Kidney epithelial cell (primary cell): ENCODE measurements around the gene ARCN1. TPM values are rescaled to one million over a fixed set of nuclear protein-coding genes. Genes with fewer than 3 reads are reported as not detected.

ENCODE experiments used
- DNase-seq: peaks from one replicate; pipeline ENCODE4 v3.0.0-alpha.2; 2010; ENCODE audit warnings: low read depth
- H3K27me3 ChIP-seq: 2 replicates; pipeline ENCODE4 v1.6.0; 2011; ENCODE audit warnings: low read length; ENCODE audit not compliant: control insufficient read depth, insufficient read depth
- H3K36me3 ChIP-seq: 2 replicates; pipeline ENCODE4 v1.5.1; 2011; ENCODE audit warnings: low read length; ENCODE audit not compliant: control insufficient read depth, insufficient read depth
- H3K4me3 ChIP-seq: 2 replicates; pipeline ENCODE4 v1.5.1; 2011; ENCODE audit warnings: low read depth, mild to moderate bottlenecking, control low read depth, low read length
- total RNA-seq: library from RNA; depleted of rRNA; stranded (reverse); fragments of >200 nt; gene quantifications from 2 replicates; pipeline ENCODE4 v1.2.3, GENCODE V29; 2015
- TF ChIP-seq, protein P1 (sequence below): IDR thresholded peaks from 2 replicates; pipeline ENCODE4 v1.5.1; 2011; ENCODE audit warnings: mild to moderate bottlenecking, moderate library complexity, low read length, control low read depth, inconsistent platforms; ENCODE audit not compliant: insufficient read depth, poor library complexity, severe bottlenecking

The ARCN1 gene
- total RNA-seq, 1 donor from 2014 or later, result 122 TPM

DNA sequence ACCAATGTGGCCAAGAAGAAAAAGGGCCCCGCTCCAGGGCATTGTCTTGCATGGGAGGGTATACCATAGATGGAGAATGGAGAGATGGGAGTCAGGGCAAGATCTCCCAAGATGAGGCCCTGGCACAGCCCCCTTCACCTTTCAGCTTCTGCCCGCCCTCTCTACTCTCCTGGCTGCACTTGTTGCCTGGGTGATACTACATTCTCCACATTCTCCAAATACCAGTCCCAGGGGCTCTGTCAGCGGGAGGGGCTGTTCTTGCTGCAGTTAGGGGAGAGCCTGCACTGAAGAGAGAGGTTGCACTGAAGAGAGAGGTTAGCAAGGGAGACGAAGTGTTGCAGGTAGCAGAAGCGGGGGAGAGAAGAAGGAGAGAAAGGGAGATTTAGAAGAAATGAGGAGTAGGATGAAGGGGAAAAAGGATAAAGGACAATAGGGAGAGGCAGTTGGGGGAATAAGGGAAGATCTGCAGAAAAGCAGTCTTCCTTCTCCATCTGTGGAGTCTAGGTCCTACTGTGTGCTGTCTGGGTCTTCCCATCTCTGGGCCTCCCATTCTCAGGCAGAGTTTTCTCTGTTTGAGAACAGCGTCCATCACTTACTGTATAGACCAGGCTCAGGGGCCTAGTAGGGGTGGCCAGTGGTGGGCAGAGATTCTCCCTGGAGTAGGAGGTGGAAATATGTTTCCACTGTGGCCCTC, 43.2 kb downstream of the ARCN1 start:
- TF ChIP-seq, protein P1, sequence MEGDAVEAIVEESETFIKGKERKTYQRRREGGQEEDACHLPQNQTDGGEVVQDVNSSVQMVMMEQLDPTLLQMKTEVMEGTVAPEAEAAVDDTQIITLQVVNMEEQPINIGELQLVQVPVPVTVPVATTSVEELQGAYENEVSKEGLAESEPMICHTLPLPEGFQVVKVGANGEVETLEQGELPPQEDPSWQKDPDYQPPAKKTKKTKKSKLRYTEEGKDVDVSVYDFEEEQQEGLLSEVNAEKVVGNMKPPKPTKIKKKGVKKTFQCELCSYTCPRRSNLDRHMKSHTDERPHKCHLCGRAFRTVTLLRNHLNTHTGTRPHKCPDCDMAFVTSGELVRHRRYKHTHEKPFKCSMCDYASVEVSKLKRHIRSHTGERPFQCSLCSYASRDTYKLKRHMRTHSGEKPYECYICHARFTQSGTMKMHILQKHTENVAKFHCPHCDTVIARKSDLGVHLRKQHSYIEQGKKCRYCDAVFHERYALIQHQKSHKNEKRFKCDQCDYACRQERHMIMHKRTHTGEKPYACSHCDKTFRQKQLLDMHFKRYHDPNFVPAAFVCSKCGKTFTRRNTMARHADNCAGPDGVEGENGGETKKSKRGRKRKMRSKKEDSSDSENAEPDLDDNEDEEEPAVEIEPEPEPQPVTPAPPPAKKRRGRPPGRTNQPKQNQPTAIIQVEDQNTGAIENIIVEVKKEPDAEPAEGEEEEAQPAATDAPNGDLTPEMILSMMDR, result no peak
- H3K36me3 ChIP-seq, result peaks cover 10% of the 10 kb centered on the region
- H3K4me3 ChIP-seq, result no peak overlapping the region
- H3K27me3 ChIP-seq, result no peaks in the 10 kb centered on the region
- DNase-seq, result no peak

DNA sequence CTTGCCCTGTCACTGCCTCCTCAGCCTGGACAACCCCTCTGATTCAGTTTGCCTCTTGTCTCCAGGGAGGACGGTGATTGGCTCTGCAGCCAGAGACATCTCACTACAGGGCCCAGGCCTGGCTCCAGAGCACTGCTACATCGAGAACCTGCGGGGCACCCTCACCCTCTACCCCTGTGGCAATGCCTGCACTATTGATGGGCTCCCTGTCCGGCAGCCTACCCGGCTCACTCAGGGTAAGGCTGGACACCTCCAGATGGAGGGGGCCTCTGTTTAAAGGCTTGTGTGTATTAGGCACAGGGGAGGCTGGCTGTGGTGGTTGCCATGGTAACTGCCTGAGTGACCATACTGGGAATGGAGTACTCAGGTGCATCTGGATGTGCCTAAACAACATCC, 43.8 kb downstream of the ARCN1 start:
- peaks cover 10% of the 10 kb centered on the region for H3K36me3 ChIP-seq
- no peaks in the 10 kb centered on the region for H3K27me3 ChIP-seq
- H3K4me3 ChIP-seq, result no peak overlapping the region
- TF ChIP-seq, protein P1, result no peak
- no peak for DNase-seq

DNA sequence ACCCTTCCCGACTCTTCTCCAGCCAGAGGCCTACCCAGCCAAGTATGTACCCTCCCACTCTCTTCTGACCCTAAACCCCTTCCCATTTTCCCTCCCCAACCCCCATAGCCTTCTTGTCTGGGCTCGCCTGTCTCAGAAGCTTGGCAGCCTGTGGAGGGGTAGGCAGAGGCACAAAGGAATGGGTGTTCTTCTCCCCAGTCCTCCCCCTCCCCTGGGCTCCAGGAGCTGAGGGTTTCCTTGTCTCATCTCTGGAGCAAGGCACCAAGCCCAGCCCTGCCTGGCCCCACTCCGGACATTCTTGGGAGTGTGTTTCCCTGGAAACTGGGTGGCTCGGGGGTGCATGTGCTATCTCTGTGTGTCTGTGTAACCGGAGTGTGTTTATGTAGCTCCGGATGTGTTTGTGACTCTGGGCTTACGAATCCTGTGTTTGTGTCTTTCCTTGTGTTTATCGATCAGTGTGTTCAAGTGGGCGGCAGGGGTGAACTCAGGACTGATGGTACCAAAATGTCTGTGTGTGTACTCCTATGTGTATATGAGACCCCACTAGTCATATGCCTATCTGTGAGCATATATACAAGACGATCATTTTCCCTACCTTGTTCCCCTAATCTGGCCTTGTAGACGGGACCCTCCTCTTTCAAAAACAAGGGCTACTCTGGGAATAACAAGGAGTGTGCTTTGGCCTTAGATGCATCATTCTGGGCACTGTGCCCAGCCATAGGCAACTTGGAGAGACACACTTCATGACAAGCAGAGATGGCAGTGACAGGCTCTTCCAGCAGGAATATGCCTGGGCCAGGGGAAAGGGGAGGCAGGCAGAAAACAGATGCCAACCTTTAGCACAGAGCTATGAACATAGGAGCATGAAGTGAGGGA, 46.1 kb downstream of the ARCN1 start:
- Histone ChIP-seq H3K27me3 (no peaks in the 10 kb centered on the region), H3K36me3 (peaks cover 9% of the 10 kb centered on the region), H3K4me3 (no peak overlapping the region)
- TF ChIP-seq, protein P1, result no peak
- DNase-seq, result no peak

DNA sequence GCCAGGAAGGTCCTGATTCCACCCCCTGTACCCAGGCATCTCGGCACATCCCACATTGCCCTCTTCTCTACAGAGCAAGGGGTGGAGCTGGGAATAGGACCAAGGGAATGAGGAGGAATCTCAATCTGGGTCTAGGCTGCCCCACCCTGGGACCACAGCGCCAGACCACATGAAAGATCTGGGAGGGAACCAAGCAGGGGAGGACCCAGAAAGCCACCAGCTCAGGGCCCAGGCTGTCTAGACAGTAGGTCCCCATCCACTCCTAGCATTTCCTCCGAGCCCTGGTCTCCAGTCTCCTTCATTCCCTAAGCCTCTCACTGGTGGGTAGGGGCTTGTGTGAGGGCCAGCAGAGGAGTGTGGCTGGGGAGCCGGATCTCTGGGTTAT, 46.8 kb downstream of the ARCN1 start:
- TF ChIP-seq, protein P1, result no peak
- no peak for DNase-seq
- no peaks in the 10 kb centered on the region for H3K27me3 ChIP-seq
- H3K36me3 ChIP-seq, result peaks cover 6% of the 10 kb centered on the region
- no peak overlapping the region for H3K4me3 ChIP-seq

DNA sequence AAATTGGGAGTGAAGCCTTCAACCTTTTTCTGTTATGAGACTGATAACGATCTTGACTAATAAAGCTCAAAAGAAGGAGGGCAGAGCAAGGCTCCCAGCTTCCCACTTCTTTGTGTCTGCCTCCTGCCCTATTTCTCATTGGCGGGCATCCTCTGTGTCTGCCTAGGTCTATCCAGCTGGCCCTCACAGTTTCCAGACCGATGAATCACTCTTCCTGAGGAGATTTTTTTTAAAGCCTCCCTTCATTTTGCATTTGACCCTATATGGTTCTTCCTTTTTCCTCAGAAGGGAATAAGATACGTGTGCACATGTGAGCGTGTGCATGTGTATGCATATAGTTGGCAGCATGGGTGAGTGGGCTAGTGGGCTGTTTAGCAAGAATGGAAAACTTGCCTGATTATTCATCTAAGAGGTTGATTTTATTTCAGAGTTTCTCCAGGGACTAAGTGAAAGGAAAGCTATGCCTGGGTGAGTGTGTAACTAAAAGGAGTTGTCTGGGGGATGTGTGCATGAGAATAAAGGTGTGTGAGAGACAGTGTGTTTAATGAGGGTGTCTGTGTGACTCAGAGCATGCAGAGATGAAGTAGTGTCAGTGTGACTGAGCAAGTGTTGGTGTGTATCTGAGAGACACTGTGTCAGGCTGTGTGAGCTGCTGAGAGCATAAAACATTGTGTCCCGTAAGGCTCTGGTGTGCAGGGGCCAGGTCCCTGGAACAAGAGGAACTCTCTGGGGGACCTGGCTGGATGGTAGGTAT, 47.4 kb downstream of the ARCN1 start:
- peak; percentile 89 for DNase-seq
- TF ChIP-seq, protein P1, result no peak
- no peak overlapping the region for H3K4me3 ChIP-seq

More for the DNA sequence above, 47.4 kb downstream of the ARCN1 start:
- H3K27me3 ChIP-seq, result no peaks in the 10 kb centered on the region
- peaks cover 3% of the 10 kb centered on the region for H3K36me3 ChIP-seq
